AML-193 (cell line): Measurements from ENCODE around the gene TSEN54.
A peak's percentile ranks its signal among the peaks of the same experiment; 100 is the strongest.
"Not testable (repeated sequence)": the region's sequence is repeated elsewhere in the genome, so short reads cannot be mapped to it uniquely, and the experiment has no call there.

ENCODE experiments used
- DNase-seq, 2 experiments: peaks; one replicate each; lab custom pipeline; 2025; lab: John Stamatoyannopoulos, UW

TSEN54 gene

DNA sequence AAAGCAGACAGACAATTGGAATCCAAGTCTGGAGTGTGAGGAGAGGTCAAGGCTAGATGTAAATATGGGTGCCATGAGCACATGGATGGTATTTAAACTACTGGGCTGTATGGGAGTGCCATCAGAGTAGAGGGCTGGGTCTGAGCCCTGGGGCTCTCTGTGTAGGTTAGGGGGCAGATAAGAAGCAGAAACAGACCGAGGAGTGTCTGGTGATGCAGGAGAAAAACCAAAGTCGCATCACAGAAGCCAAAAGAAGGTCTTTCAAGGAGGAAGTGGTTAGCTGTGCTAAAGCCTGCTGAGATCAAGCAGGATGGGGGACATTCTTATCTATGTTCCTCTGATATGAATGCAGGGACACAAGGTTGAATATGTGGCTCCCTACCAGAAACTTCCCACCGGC lies 1.9 kb downstream of the TSEN54 start:
- DNase-seq: peak; percentile 41 to 49

DNA sequence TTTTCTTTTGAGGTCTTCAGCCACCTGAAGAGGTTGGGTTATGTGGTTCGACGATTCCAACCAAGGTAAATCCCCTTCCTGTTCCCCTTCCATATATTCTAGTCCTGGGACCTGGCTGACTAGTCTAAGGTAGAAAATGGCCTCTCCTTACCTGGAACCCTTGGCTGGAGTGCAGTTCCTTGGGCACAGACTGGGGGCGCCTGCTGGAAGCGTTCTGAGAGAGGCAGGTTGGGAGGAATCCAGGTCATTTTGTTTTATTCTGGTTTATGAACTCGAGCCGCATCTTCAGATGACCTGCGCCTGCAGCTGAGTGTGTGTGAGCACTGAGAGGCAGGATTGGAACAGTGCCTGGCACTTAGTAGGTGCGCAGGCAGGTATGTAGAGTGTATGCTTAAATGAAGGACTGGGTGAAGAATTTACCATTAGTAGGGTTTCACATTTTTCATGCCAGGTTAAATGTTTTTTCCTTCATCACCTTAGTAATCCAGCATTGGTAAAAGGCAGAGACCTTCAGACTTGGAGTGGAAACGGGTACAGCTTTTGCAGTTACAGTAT lies 2.7 kb downstream of the TSEN54 start:
- no peak for DNase-seq

DNA sequence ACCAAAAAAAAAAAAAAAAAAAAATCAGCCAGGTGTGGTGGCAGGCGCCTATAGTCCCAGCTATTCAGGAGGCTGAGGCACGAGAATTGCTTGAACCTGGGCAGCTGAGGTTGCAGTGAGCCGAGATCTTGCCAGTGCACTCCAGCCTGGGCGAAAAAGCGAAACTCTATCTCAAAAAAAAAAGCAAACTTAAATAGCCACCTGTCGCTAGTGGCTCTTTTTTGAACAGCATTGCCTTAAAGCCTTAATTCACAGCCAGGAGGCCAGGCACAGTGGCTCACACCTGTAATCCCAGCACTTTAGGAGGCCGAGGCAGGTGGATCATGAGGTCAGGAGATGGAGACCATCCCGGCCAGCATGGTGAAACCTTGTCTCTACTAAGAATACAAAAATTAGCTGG lies 4.1 kb downstream of the TSEN54 start:
- not testable (repeated sequence) for DNase-seq

GRCh38 chr17:75521290-75521689 lies 5.0 kb downstream of the TSEN54 start:
- no peak for DNase-seq

GRCh38 chr17:75521951-75522727 lies 5.8 kb downstream of the TSEN54 start:
- DNase-seq: no peak

- DNase-seq: no peak
These were observed 7.3 kb downstream of the TSEN54 start for GRCh38 chr17:75523647-75524046.

DNA sequence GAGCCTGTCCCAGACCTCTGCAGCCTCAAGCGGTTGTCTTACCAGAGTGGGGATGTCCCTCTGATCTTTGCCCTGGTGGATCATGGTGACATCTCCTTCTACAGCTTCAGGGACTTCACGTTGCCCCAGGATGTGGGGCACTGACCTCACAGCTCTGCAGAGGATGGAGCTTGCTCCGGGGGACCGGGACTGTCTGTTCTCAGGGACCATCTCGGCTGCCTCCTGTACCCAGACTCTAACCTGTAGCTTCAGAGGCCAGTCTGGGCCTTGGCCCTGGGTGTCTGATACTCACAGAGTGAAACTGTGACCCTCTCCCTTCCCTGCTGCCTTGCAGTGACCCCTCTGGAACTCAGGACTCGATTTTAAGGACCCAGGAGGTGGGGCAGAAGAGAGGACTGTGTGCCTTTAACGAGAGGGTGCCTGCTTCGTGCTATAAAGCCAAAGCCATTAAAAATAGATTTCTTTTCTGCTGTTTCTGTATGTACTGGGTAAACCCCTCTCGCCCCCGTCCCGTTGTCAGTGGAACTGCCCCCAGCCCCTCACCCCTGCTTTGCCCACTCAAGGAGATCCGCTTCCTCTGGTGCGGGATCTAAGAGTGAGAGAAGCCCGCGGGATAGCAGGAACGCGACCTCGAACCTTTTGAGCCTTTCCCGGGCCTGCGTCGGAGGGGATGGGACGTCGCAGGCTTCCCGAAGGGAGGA lies 8.1 kb downstream of the TSEN54 start:
- no peak for DNase-seq

DNA sequence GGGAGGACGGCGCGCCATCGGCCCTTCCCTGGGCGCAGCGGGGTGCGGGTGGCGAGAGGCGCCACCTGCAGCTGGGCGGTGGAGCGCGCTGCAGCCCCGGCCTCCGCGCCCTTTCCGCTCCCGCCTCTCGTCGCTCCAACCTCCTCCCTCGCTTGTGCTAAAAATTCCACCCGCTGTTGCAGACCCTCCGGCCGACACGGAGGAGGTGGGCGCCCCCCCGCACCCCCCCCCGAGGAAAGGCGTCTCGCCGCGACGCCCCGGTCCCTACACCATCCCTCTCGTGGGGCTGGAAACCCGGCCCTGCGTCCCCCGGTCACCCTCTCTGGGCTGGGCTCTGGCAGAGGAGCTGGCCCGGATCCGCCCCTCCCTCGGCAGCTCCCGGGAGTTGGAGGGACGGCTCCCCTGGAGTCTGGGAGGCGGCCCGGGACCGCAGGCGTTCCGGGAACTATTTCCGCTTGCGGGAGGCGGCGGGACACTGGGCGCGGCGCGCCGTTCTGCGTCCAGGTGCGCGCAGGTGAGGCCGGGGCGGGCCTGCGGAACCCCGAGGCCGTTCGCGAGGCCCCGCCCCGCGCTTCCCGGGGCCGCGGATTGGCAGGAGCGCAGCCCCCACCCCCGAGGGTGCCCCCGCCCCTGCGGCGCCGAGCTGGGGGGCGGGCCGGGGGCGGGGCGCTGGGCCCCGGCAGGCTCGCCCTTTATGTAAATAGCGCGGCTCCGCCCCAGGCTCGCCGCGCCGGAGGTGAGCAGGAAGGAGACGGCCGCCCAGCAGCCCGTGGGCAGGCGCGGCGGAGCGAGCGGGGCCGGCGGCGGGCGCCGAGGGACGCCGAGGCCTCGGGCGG lies 8.9 kb downstream of the TSEN54 start, which contains the start of gene LLGL2:
Gene LLGL2 (plus strand): TSS at position 728 of the 836 bp plus-strand sequence. CDS start 17,730 bp downstream, outside the sequence.
- DNase-seq: peak; percentile 66 to 77

DNA sequence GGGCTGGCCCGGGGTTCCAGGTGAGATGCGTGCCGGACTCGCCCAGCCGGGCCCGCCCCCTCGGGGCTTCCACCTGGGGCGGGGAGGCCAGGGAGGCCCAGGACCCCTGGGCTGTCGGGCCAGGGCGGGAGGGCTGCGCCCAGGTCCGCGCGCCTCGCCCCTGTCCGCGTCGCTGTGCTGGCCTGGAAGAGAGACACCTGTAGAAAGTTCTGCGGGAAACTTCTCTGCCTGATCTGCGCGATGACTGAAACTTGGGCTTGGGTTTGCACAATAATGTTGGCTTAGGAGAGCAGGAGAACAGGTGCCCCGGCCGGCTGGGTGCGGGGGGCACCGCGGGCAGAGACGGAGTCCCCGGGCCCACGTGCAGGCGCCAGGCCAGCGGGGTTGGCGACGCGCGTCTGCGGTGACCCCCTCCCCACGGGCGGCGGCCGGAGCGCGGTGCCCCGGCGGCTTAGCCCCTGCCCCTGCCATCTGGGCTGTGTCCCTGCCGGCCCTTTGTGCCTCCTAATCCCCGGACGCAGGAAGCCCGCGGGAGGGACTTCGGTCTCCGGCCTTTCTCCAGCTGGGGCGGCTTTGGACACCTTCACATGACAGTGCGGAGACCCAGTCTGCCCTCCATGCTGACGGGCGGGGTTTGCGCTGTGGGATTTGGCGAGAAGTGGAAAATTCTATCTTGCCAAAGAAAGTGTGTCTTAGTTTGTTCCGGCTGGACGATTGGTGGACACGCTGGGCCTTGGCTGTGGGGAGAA lies 9.7 kb downstream of the TSEN54 start:
- DNase-seq: no peak

- no peak for DNase-seq
These were observed 10.4 kb downstream of the TSEN54 start for GRCh38 chr17:75526555-75527270.

DNA sequence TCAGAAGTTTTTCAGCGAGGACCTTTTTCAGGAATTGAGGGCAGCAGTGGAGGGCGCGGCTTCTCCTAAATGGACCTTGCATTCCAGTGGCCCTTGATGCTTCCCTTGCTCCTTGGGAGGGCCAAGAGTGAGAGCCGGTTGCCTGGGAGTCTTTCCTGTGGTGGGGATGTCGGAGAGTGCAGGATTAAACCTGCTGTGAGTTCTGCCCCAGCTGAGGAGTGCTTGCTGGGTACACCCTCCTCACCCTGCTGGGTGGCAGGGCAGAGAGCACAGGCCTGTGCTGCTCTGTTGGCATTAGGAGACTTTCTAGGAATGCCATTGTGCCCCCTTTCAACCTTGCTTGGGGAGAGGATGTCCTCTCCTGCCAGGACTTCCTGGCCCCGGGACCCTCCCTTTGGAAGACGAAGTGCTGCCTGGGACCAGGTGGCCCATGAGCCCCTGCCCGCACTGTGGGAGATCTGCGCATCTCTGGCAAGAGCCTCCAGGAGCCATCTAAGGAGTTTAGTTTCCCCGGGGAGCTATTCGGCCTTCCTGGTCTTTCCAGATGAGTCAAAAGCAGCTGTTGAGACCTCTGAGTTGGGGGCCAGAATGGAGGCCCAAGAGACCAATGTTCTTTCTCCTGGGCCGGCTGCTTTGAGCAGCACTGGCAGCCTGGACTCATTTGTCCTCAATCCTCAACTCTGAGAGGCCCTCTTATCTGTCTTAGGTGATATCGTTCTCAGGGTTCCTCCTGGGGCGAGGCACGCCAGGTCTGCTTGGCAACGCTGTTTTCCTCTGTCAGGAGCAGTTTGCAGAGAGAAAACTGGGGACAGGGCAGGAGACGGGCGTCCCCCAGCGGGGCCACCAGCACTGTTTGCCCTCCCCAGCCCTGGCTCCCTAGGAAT lies 14.8 kb downstream of the TSEN54 start:
- no peak for DNase-seq

DNA sequence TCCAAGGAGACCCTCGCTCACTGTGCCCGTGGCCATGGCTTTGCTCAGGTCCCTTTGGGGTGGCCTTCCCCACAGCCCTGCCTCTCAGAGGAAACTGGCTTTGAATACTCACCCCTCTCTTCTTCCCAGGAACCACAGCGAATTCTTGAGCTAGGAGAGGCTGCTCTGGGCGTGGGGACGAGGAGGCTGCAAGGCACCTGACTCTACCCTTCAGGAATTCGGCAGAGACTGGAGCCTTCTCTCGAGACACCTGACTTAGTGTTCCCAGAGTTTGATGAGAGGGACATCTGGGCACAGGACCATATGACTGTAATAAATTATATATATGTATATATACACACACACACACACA lies 15.4 kb downstream of the TSEN54 start:
- DNase-seq: no peak

- DNase-seq: no peak
These were observed 18.8 kb downstream of the TSEN54 start for GRCh38 chr17:75535119-75535537.

- DNase-seq: no peak
These were observed 19.5 kb downstream of the TSEN54 start for GRCh38 chr17:75535871-75536270.

DNA sequence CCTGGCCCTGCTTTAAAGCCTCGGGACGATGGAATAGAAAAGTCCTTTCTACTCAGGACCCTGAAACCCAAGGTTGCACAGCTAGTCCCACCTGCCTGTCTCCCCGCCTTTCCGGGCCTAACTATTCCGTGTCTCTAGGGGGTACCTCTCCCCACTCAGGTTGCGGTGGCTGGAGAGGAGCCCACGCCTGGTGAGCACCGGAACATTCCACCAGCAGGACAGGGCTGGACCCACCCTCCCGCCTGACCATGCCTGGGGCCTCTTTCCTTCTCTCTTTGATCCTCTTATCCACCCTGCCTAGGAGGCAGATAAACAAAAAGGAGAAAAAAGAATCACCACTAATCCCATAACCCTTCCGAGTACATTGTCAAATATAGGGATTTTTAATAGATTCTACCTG lies 20.0 kb downstream of the TSEN54 start:
- no peak for DNase-seq

GRCh38 chr17:75539967-75540729 lies 23.8 kb downstream of the TSEN54 start:
- no peak for DNase-seq

DNA sequence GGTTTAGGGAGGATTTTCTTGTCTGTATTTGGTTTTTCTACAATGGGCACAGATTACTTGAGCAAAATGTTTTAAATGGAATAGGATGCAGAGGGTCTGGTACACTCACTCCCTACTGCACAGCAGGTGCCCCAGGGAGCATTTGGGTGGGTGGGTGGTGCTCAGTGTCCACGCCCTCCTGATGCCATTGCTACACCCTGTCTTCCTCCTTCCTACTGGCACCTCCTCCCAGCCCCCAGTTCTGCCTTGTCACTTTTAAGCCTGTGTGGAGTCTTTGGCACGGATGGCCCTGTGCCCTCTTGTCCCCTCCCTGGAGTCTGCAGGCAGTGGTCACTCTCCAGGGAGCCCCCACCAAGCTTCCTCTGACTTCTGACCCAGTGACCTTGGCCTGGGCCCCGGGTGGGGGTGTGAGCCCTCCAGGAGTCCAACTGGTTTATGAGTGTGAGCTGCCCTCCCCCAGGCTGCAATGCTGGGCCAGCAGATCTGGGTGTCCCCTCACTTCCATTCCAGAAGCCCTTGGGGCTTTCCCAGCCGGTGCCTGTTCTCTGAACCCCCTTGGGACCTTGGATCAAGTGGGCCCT lies 24.7 kb downstream of the TSEN54 start:
- no peak for DNase-seq

GRCh38 chr17:75542229-75542628 lies 25.9 kb downstream of the TSEN54 start:
- no peak for DNase-seq
